H9 (cell line): ENCODE measurements around the gene SPTBN1. TPM values are rescaled to one million over a fixed set of nuclear protein-coding genes. Genes with fewer than 3 reads are reported as not detected.

Experiments
- DNase-seq: peaks from one replicate; pipeline ENCODE4 v3.0.0-alpha.2; 2017
- H2AFZ ChIP-seq: one replicate; pipeline ENCODE4 v1.6.1; 2013; ENCODE audit warnings: mild to moderate bottlenecking, low read length, control low read depth, moderate library complexity
- H2AK5ac ChIP-seq: 2 replicates; pipeline ENCODE4 v1.6.1; 2013; ENCODE audit warnings: low read length, control low read depth, mixed read lengths; ENCODE audit not compliant: insufficient read length
- H2BK120ac ChIP-seq: one replicate; pipeline ENCODE4 v1.6.1; 2013; ENCODE audit warnings: low read depth, mild to moderate bottlenecking, low read length, control low read depth, inconsistent platforms; ENCODE audit not compliant: poor library complexity, severe bottlenecking
- H2BK12ac ChIP-seq: 2 replicates; pipeline ENCODE4 v1.6.1; 2013; ENCODE audit warnings: low read length, control low read depth, mixed read lengths, low read depth; ENCODE audit not compliant: insufficient read length
- H2BK15ac ChIP-seq: 2 replicates; pipeline ENCODE4 v1.6.1; 2013; ENCODE audit warnings: low read depth, low read length, control low read depth
- H2BK20ac ChIP-seq: one replicate; pipeline ENCODE4 v1.6.1; 2013; ENCODE audit warnings: low read depth, mild to moderate bottlenecking, low read length, control low read depth, inconsistent platforms; ENCODE audit not compliant: poor library complexity, severe bottlenecking
- H2BK5ac ChIP-seq: 2 replicates; pipeline ENCODE4 v1.6.1; 2013; ENCODE audit warnings: low read length, control low read depth, mixed read lengths; ENCODE audit not compliant: insufficient read length
- H3K14ac ChIP-seq: 2 replicates; pipeline ENCODE4 v1.6.1; 2013; ENCODE audit warnings: low read length, control low read depth; ENCODE audit not compliant: insufficient read depth
- H3K18ac ChIP-seq: 2 replicates; pipeline ENCODE4 v1.6.1; 2013; ENCODE audit warnings: low read depth, mild to moderate bottlenecking, mixed read lengths, low read length, control low read depth; ENCODE audit not compliant: insufficient read length
- H3K23ac ChIP-seq: 2 replicates; pipeline ENCODE4 v1.6.1; 2013; ENCODE audit warnings: low read length, control low read depth, mixed read lengths, low read depth; ENCODE audit not compliant: insufficient read length
- H3K23me2 ChIP-seq: 2 replicates; pipeline ENCODE4 v1.6.1; 2013; ENCODE audit warnings: low read depth, mild to moderate bottlenecking, mixed read lengths, low read length, control low read depth; ENCODE audit not compliant: insufficient read length, poor library complexity, severe bottlenecking
- H3K27ac ChIP-seq: 2 replicates; pipeline ENCODE4 v1.5.1; 2013; ENCODE audit warnings: low read length, control low read depth, mixed read lengths, low read depth; ENCODE audit not compliant: insufficient read length
- H3K27me3 ChIP-seq: 2 replicates; pipeline ENCODE4 v1.6.1; 2013; ENCODE audit warnings: low read length, control low read depth, inconsistent platforms; ENCODE audit not compliant: insufficient read depth
- H3K4ac ChIP-seq: 2 replicates; pipeline ENCODE4 v1.6.1; 2013; ENCODE audit warnings: low read depth, mild to moderate bottlenecking, control low read depth, inconsistent platforms, low read length, moderate library complexity
- H3K4me1 ChIP-seq: 2 replicates; pipeline ENCODE4 v1.6.1; 2013; ENCODE audit warnings: low read length, control low read depth, inconsistent platforms; ENCODE audit not compliant: insufficient read depth
- H3K4me2 ChIP-seq: 2 replicates; pipeline ENCODE4 v1.6.1; 2013; ENCODE audit warnings: low read length, control low read depth, mixed read lengths; ENCODE audit not compliant: insufficient read length, insufficient read depth
- H3K56ac ChIP-seq: 2 replicates; pipeline ENCODE4 v1.6.1; 2013; ENCODE audit warnings: low read depth, mild to moderate bottlenecking, mixed read lengths, low read length, control low read depth; ENCODE audit not compliant: insufficient read length
- H3K79me1 ChIP-seq: 2 replicates; pipeline ENCODE4 v1.6.1; 2013; ENCODE audit warnings: low read depth, mild to moderate bottlenecking, moderate library complexity, low read length, control low read depth, inconsistent platforms; ENCODE audit not compliant: insufficient read depth, poor library complexity, severe bottlenecking
- H3K79me2 ChIP-seq: 2 replicates; pipeline ENCODE4 v1.6.1; 2013; ENCODE audit warnings: low read length, control low read depth, inconsistent platforms; ENCODE audit not compliant: insufficient read depth
- H3K9ac ChIP-seq: 2 replicates; pipeline ENCODE4 v1.6.1; 2013; ENCODE audit warnings: low read length, control low read depth, mixed read lengths; ENCODE audit not compliant: insufficient read length; ENCODE audit errors: extremely low read depth
- H3K9me3 ChIP-seq: one replicate; pipeline ENCODE4 v1.6.1; 2013; ENCODE audit warnings: low read depth, low read length, inconsistent platforms; ENCODE audit not compliant: control insufficient read depth
- H3T11ph ChIP-seq: one replicate; pipeline ENCODE4 v1.6.1; 2013; ENCODE audit warnings: mild to moderate bottlenecking, low read length, control low read depth, inconsistent platforms
- H4K20me1 ChIP-seq: one replicate; pipeline ENCODE4 v1.6.1; 2013; ENCODE audit not compliant: control insufficient read depth, insufficient read length, insufficient read depth
- H4K5ac ChIP-seq: 2 replicates; pipeline ENCODE4 v1.6.1; 2013; ENCODE audit warnings: low read depth, mild to moderate bottlenecking, mixed read lengths, low read length, control low read depth; ENCODE audit not compliant: insufficient read length
- H4K8ac ChIP-seq: replicated peaks from 2 replicates; pipeline ENCODE4 v1.6.1; 2013; ENCODE audit warnings: low read length, control low read depth, mixed read lengths, low read depth; ENCODE audit not compliant: insufficient read length
- H4K91ac ChIP-seq: 2 replicates; pipeline ENCODE4 v1.6.1; 2013; ENCODE audit warnings: low read depth, mild to moderate bottlenecking, moderate library complexity, mixed read lengths, low read length, control low read depth; ENCODE audit not compliant: insufficient read length
- H3K27ac Mint-ChIP-seq, 3 experiments: 2 replicates in 2 of 3; 3 replicates in 1 of 3; pipeline ENCODE4 v1.8.0; 2020 to 2021; ENCODE audit warnings: mixed read lengths in 3 of 3, mild to moderate bottlenecking in 1 of 3, moderate library complexity in 1 of 3
- H3K27me3 Mint-ChIP-seq: 2 replicates; pipeline ENCODE4 v1.8.0; 2021; ENCODE audit warnings: low read depth, mild to moderate bottlenecking, moderate library complexity, mixed read lengths
- H3K36me3 Mint-ChIP-seq, 3 experiments: 2 replicates in 2 of 3; 3 replicates in 1 of 3; pipeline ENCODE4 v1.8.0; 2020 to 2021; ENCODE audit warnings: low read depth in 3 of 3, mixed read lengths in 3 of 3; ENCODE audit not compliant: insufficient read depth in 1 of 3
- H3K4me1 Mint-ChIP-seq, 2 experiments: 2 replicates each; pipeline ENCODE4 v1.8.0; 2020; ENCODE audit warnings: mixed read lengths in 2 of 2
- H3K4me3 Mint-ChIP-seq, 2 experiments: 2 replicates in 1 of 2; 3 replicates in 1 of 2; pipeline ENCODE4 v1.8.0; 2020 to 2021; ENCODE audit warnings: mild to moderate bottlenecking in 2 of 2, mixed read lengths in 2 of 2, moderate library complexity in 1 of 2
- H3K9me3 Mint-ChIP-seq, 2 experiments: 2 replicates in 1 of 2; 3 replicates in 1 of 2; pipeline ENCODE4 v1.8.0; 2020; ENCODE audit warnings: mild to moderate bottlenecking in 2 of 2, mixed read lengths in 2 of 2, moderate library complexity in 1 of 2
- CTCF ChIP-seq: fragments of 200-600 bp; sonication (generic); conservative IDR thresholded peaks from 3 replicates; pipeline ENCODE4 v1.8.0; 2021; ENCODE audit warnings: antibody characterized with exemption, mild to moderate bottlenecking
- whole genome bisulfite sequencing: extraction: QIAGEN DNeasy Blood & Tissue Kit; methylation state at CpG from one replicate; pipeline ENCODE4 v1.1.7; 2013; ENCODE audit warnings: missing lambda C conversion rate, low lambda C conversion rate, mixed read lengths; ENCODE audit not compliant: insufficient read length; ENCODE audit errors: extremely low coverage; 5-methylcytosine and 5-hydroxymethylcytosine counted together
- total RNA-seq: library from RNA; stranded (reverse); gene quantifications from 2 replicates; pipeline ENCODE4 v1.2.1, GENCODE V29; 2021

Gene SPTBN1
- total RNA-seq, 1 experiment from 2014 or later, result 164 TPM

GRCh38 chr2:54599326-54599710, 143.2 kb downstream of the SPTBN1 start:
- H3K27ac ChIP-seq, result no peak overlapping the region
- H2BK120ac ChIP-seq, result no peak overlapping the region
- peaks cover 3% of the 10 kb centered on the region; the same call in 1 of the 2 replicates for H3K4me1 ChIP-seq
- H3K4me3 Mint-ChIP-seq, result no peak overlapping the region
- TF ChIP-seq CTCF, result no peak
- peaks cover 30% of the 10 kb centered on the region for H3K79me2 ChIP-seq
- no peaks in the 10 kb centered on the region for H3K9me3 Mint-ChIP-seq
- no peak overlapping the region for H4K8ac ChIP-seq
- H4K91ac ChIP-seq, result no peak overlapping the region
- H3K14ac ChIP-seq, result no peak overlapping the region
- no peak overlapping the region for H3K9ac ChIP-seq
- H4K20me1 ChIP-seq, result peaks cover 8% of the 10 kb centered on the region
- H3T11ph ChIP-seq, result no peak overlapping the region
- H3K36me3 Mint-ChIP-seq, result peaks cover 25 to 34% (median 33%) of the 10 kb centered on the region in 3 experiments; a peak in 6 of 7 replicates
- no peak overlapping the region for H2AFZ ChIP-seq
- H2BK15ac ChIP-seq, result no peak overlapping the region
- H3K4me1 Mint-ChIP-seq, result peaks cover 45 to 47% of the 10 kb centered on the region in 2 experiments
- H3K56ac ChIP-seq, result no peak overlapping the region
- H4K5ac ChIP-seq, result no peak overlapping the region
- H2BK5ac ChIP-seq, result no peak overlapping the region
- H3K27me3 ChIP-seq, result no peaks in the 10 kb centered on the region
- WGBS, result no CpG with 5 or more reads among the region's 5 CpGs
- no peak overlapping the region for H3K23ac ChIP-seq
- no peaks in the 10 kb centered on the region for H3K27me3 Mint-ChIP-seq
- H2BK20ac ChIP-seq, result no peak overlapping the region
- no peak overlapping the region for H3K4ac ChIP-seq
- H3K23me2 ChIP-seq, result peaks cover 2% of the 10 kb centered on the region
- no peak for DNase-seq
- H2AK5ac ChIP-seq, result no peak overlapping the region
- H3K79me1 ChIP-seq, result peaks cover 9% of the 10 kb centered on the region
- H3K9me3 ChIP-seq, result no peaks in the 10 kb centered on the region
- peak overlapping the region in 1 of 3 experiments; percentile 55; a peak in 1 of 7 replicates for H3K27ac Mint-ChIP-seq
- H3K4me2 ChIP-seq, result no peak overlapping the region
- H2BK12ac ChIP-seq, result no peak overlapping the region
- no peak overlapping the region for H3K18ac ChIP-seq
